CD14-positive monocyte (primary cell): ENCODE results near the gene STK11. TPM values are rescaled to one million over a fixed set of nuclear protein-coding genes. Genes with fewer than 3 reads are reported as not detected.
A peak's percentile ranks its signal among the peaks of the same experiment; 100 is the strongest.

ENCODE experiments used
- DNase-seq, 3 donors: peaks; one replicate each; pipeline ENCODE4 v3.0.0-alpha.2; 2011 to 2022
- H2AFZ ChIP-seq: 2 replicates; pipeline ENCODE4 v1.6.0; 2012; ENCODE audit warnings: mild to moderate bottlenecking, low read depth, low read length, inconsistent platforms; ENCODE audit not compliant: insufficient read depth, poor library complexity, severe bottlenecking
- H3K27ac ChIP-seq, 2 donors: 1 replicate in 1 of 2; 2 replicates in 1 of 2; pipeline ENCODE4 v1.5.1; 2012 to 2013; ENCODE audit warnings: low read length in 2 of 2, control low read depth in 1 of 2, inconsistent platforms in 1 of 2, low read depth in 1 of 2, mild to moderate bottlenecking in 1 of 2
- H3K27me3 ChIP-seq, 2 donors: one replicate each; pipeline versions ENCODE4 v1.6.0 to v1.6.1; 2011 to 2013; ENCODE audit warnings: low read length in 2 of 2; ENCODE audit not compliant: control insufficient read depth in 2 of 2, insufficient read depth in 2 of 2
- H3K36me3 ChIP-seq, 2 donors: replicated peaks in 1 of 2; 1 replicate in 1 of 2; 2 replicates in 1 of 2; pipeline versions ENCODE4 v1.5.1 to v1.6.1; 2012 to 2013; ENCODE audit warnings: low read length in 2 of 2, control low read depth in 1 of 2, inconsistent platforms in 1 of 2, mild to moderate bottlenecking in 1 of 2; ENCODE audit not compliant: insufficient read depth in 2 of 2, control insufficient read depth in 1 of 2
- H3K4me1 ChIP-seq, 2 donors: 1 replicate in 1 of 2; 2 replicates in 1 of 2; pipeline versions ENCODE4 v1.5.1 to v1.6.1; 2012 to 2013; ENCODE audit warnings: low read length in 2 of 2, control low read depth in 1 of 2, inconsistent platforms in 1 of 2, mild to moderate bottlenecking in 1 of 2, moderate library complexity in 1 of 2; ENCODE audit not compliant: insufficient read depth in 2 of 2, control insufficient read depth in 1 of 2
- H3K4me2 ChIP-seq: replicated peaks from 2 replicates; pipeline ENCODE3; 2012; ENCODE audit warnings: low read length, moderate library complexity, mild to moderate bottlenecking; ENCODE audit not compliant: poor library complexity, severe bottlenecking; ENCODE audit errors: extremely low read depth
- H3K4me3 ChIP-seq, 3 experiments: fragments of 200-600 bp in 1 of 3; sonication (generic) in 1 of 3; replicated peaks in 1 of 3; 1 replicate in 2 of 3; 2 replicates in 1 of 3; pipeline ENCODE4 v1.5.1; 2011 to 2013; ENCODE audit warnings: low read length in 3 of 3, mild to moderate bottlenecking in 3 of 3, control low read depth in 2 of 3, low read depth in 2 of 3, inconsistent platforms in 1 of 3, moderate library complexity in 1 of 3
- H3K79me2 ChIP-seq: 2 replicates; pipeline ENCODE4 v1.6.0; 2012; ENCODE audit warnings: mild to moderate bottlenecking, control low read depth, inconsistent platforms, low read length, moderate library complexity; ENCODE audit not compliant: insufficient read depth
- H3K9ac ChIP-seq: 2 replicates; pipeline ENCODE4 v1.6.0; 2017; ENCODE audit warnings: low read length, mild to moderate bottlenecking; ENCODE audit not compliant: insufficient read depth, poor library complexity, severe bottlenecking
- H3K9me3 ChIP-seq, 2 donors: replicated peaks in 1 of 2; 1 replicate in 1 of 2; 2 replicates in 1 of 2; pipeline versions ENCODE4 v1.5.1 to v1.6.1; 2012 to 2013; ENCODE audit warnings: low read length in 2 of 2, control low read depth in 1 of 2; ENCODE audit not compliant: control insufficient read depth in 1 of 2, insufficient read depth in 1 of 2
- H4K20me1 ChIP-seq: 2 replicates; pipeline ENCODE4 v1.6.0; 2012; ENCODE audit warnings: mild to moderate bottlenecking, low read length, control low read depth, moderate library complexity; ENCODE audit not compliant: insufficient read depth
- H3K27ac Mint-ChIP-seq, 7 donors: one replicate each; pipeline ENCODE4 v1.8.0; 2020; ENCODE audit warnings: mild to moderate bottlenecking in 7 of 7, mixed read lengths in 7 of 7, moderate library complexity in 6 of 7, inconsistent platforms in 2 of 7
- H3K27me3 Mint-ChIP-seq, 3 donors: one replicate each; pipeline ENCODE4 v1.8.0; 2021 to 2022; ENCODE audit warnings: low read depth in 3 of 3, mild to moderate bottlenecking in 3 of 3, mixed read lengths in 3 of 3, moderate library complexity in 3 of 3, inconsistent platforms in 1 of 3
- H3K36me3 Mint-ChIP-seq, 2 donors: one replicate each; pipeline ENCODE4 v1.8.0; 2020; ENCODE audit warnings: mixed read lengths in 2 of 2, inconsistent platforms in 1 of 2, mild to moderate bottlenecking in 1 of 2
- H3K4me1 Mint-ChIP-seq: one replicate; pipeline ENCODE4 v1.8.0; 2020; ENCODE audit warnings: mild to moderate bottlenecking, mixed read lengths
- H3K4me3 Mint-ChIP-seq, 2 donors: one replicate each; pipeline ENCODE4 v1.8.0; 2020; ENCODE audit warnings: mild to moderate bottlenecking in 2 of 2, mixed read lengths in 2 of 2, moderate library complexity in 1 of 2
- H3K9me3 Mint-ChIP-seq, 7 donors: one replicate each; pipeline ENCODE4 v1.8.0; 2020 to 2022; ENCODE audit warnings: mixed read lengths in 7 of 7, mild to moderate bottlenecking in 6 of 7, moderate library complexity in 6 of 7, inconsistent platforms in 2 of 7
- WGBS: methylation state at CpG from one replicate; pipeline ENCODE4 v1.1.5; 2013; ENCODE audit warnings: missing lambda C conversion rate; ENCODE audit not compliant: insufficient coverage; 5-methylcytosine and 5-hydroxymethylcytosine counted together
- intact Hi-C, 2 donors: fragments of 100-400 bp; cut with micrococcal nuclease; formaldehyde crosslinking; loops; one replicate each; pipeline versions ENCODE4 v1.15.0 to v1.15.1; 2023
- polyA plus RNA-seq, 3 donors: library from polyadenylated mRNA; depleted of rRNA in 1 of 3; unstranded in 2 of 3; stranded (reverse) in 1 of 3; fragments of 300-500 nt in 2 of 3; fragments of >200 nt in 1 of 3; fragmentation: Illumina TruSeq in 2 of 3; gene quantifications; 1 replicate in 2 of 3; 2 replicates in 1 of 3; pipeline ENCODE4 v1.2.3, GENCODE V29; 2012 to 2021
- TF ChIP-seq, protein P1 (sequence below): fragments of 200-600 bp; IDR thresholded peaks from one replicate; pipeline ENCODE4 v1.8.0; 2022; ENCODE audit warnings: antibody characterized with exemption, mild to moderate bottlenecking

STK11 gene
- polyA plus RNA-seq, 3 donors, result 6.2 to 72.1 (median 15.4) TPM

DNA sequence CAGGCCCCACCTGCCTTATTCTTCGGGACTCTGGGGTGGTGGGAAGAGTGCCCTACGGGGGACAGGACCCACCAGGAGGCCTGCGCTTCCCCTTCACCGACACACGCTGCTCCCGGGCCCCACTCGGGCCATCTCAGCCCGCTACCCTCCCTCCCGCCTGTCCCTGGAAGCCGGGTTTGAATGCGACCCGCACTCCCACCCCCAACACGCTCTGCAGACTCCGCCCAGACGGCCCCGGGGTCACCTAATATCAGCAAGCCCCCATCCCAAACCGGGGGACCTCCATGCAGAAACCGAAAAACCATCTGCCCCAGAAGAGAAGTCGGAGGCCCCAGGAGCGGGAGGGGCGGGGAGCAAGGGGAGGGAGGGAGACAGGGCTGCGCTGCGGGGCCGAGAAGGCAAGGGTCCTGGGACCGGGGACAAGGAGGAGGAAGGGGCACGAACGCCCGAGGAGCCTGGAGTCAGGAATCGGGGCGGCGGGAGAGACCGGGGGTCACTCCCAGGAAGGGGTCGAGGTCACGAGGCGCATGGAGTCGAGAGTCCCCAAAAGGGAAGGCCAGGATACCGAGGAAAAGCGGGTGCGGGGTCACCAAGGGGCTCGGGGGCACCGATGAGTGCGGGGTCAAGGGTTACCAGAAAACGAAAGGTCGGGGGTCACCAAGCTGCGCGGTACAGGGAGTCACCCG lies 32.3 kb upstream of the STK11 start:
- peak overlapping the region; percentile 96 for H3K4me2 ChIP-seq
- no peaks in the 10 kb centered on the region for H3K27me3 ChIP-seq
- 1% methylated on average over 34 of the region's 47 CpGs for WGBS
- Mint-ChIP-seq H3K27ac (peak overlapping the region; percentile 91 to 97 (median 95)), H3K4me1 (peaks cover 71% of the 10 kb centered on the region), H3K4me3 (peak overlapping the region; percentile 94 to 95), H3K36me3 (peaks cover 22 to 28% of the 10 kb centered on the region in 2 donors), H3K27me3 (peaks cover 0 to 3% (median 0%) of the 10 kb centered on the region in 3 donors), H3K9me3 (peaks cover 0 to 5% (median 0%) of the 10 kb centered on the region in 7 donors)
- TF ChIP-seq, protein P1, sequence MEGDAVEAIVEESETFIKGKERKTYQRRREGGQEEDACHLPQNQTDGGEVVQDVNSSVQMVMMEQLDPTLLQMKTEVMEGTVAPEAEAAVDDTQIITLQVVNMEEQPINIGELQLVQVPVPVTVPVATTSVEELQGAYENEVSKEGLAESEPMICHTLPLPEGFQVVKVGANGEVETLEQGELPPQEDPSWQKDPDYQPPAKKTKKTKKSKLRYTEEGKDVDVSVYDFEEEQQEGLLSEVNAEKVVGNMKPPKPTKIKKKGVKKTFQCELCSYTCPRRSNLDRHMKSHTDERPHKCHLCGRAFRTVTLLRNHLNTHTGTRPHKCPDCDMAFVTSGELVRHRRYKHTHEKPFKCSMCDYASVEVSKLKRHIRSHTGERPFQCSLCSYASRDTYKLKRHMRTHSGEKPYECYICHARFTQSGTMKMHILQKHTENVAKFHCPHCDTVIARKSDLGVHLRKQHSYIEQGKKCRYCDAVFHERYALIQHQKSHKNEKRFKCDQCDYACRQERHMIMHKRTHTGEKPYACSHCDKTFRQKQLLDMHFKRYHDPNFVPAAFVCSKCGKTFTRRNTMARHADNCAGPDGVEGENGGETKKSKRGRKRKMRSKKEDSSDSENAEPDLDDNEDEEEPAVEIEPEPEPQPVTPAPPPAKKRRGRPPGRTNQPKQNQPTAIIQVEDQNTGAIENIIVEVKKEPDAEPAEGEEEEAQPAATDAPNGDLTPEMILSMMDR, result no peak
- peaks cover 52% of the 10 kb centered on the region for H4K20me1 ChIP-seq
- H3K27ac ChIP-seq, result peak overlapping the region; percentile 53 to 89
- H3K36me3 ChIP-seq, result peaks cover 7 to 29% of the 10 kb centered on the region in 2 donors
- peak overlapping the region; percentile 59 to 99 (median 69) for H3K4me3 ChIP-seq
- intact Hi-C loops, result loop anchor here in 1 of 2 donors (5.0 kb wide), 1 partner anchor 41 kb away; no protein-coding TSS in a partner anchor
- no peaks in the 10 kb centered on the region for H3K9me3 ChIP-seq
- peak in 1 of 3 donors; percentile 34 for DNase-seq
- H3K4me1 ChIP-seq, result peaks cover 71 to 90% of the 10 kb centered on the region in 2 donors
- H3K79me2 ChIP-seq, result peaks cover 58% of the 10 kb centered on the region
- H3K9ac ChIP-seq, result peak overlapping the region; percentile 86
- peak overlapping the region; percentile 46 for H2AFZ ChIP-seq

DNA sequence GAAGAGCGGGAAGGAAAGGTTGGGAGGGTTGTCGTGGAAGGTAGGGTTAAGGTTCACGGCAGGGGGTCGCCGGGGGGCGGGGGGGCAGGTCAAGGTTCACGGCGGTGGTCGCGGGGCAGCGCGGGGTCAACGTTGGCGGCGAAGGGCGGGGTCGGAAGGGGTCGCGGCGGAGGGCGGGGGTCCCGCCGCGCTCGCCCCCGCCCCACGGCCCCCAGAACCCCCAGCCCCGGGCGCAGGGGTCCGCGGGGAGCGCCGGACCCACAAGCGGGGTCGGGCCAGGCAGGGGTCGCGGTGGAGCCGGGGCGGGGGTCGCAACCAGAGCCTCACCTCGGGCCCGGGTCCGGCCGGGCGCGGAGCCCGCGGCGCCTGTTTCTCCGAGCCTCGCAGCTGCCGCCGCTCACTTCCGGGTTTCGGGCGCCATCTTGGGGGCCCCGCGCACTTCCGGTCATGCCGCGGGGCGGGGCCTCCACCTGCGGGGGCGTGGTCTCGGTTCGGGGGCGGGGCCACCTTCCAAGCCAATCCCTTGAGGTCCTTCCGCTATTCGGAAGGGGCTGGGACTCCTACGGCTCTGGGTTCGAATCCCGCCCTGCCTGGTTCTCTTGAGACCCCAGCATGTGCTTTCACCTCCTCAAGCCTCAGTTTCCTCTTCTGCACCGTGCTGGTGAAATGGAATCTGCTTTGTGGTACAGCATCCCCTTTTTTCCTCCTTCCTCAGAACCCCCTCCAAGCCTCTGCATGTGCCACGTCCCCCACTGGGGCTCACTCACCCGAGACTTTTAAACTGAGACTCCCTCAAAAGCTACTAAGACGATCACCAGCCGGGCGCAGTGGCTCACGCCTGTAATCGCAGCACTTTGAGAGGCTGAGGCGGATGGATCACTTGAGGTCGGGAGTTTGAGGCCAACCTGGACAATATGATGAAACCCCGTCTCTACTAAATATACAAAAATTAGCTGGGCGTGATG lies 31.5 kb upstream of the STK11 start, which contains the start of gene SBNO2:
Gene SBNO2, minus strand, starts transcription at position 424 of the 965 bp plus-strand sequence. CDS start 19,992 bp downstream, outside the sequence.
- DNase-seq, result peak; percentile 76 to 88 (median 87)
- Histone ChIP-seq H4K20me1 (peaks cover 44% of the 10 kb centered on the region), H3K4me1 (peaks cover 77 to 90% of the 10 kb centered on the region in 2 donors), H3K36me3 (peaks cover 3 to 21% of the 10 kb centered on the region in 2 donors), H3K4me2 (peak within 1 kb of the TSS; percentile 96), H3K27ac (peak within 1 kb of the TSS; percentile 53 to 89), H3K79me2 (peaks cover 55% of the 10 kb centered on the region), H3K9ac (peak within 1 kb of the TSS; percentile 86), H3K27me3 (no peaks in the 10 kb centered on the region), H3K4me3 (peak within 1 kb of the TSS; percentile 59 to 99 (median 69)), H3K9me3 (no peaks in the 10 kb centered on the region), H2AFZ (peak within 1 kb of the TSS; percentile 46)
- peaks cover 0 to 5% (median 0%) of the 10 kb centered on the region in 7 donors for H3K9me3 Mint-ChIP-seq
- H3K4me1 Mint-ChIP-seq, result peaks cover 75% of the 10 kb centered on the region
- 10% methylated on average over 77 of the region's 84 CpGs for WGBS
- H3K4me3 Mint-ChIP-seq, result peak within 1 kb of the TSS; percentile 94 to 95
- intact Hi-C loops, result loop anchor here in 1 of 2 donors (5.0 kb wide), 1 partner anchor 42 kb away; no protein-coding TSS in a partner anchor
- peak within 1 kb of the TSS; percentile 91 to 97 (median 95) for H3K27ac Mint-ChIP-seq
- TF ChIP-seq, protein P1, result no peak
- peaks cover 0 to 3% (median 0%) of the 10 kb centered on the region in 3 donors for H3K27me3 Mint-ChIP-seq
- H3K36me3 Mint-ChIP-seq, result peaks cover 19 to 24% of the 10 kb centered on the region in 2 donors
